ENCODE data around the gene LIPC. TPM values are rescaled to one million over a fixed set of nuclear protein-coding genes. Genes with fewer than 3 reads are reported as not detected.
A peak's percentile ranks its signal among the peaks of the same experiment; 100 is the strongest.

LIPC gene
- total and polyA plus RNA-seq, 10 of the 15 experiments (the other 5 are each of a cell fraction or from before 2014, with no cell fraction given) = 0.06 to 0.31 (median 0.16) TPM; not detected in 1

DNA sequence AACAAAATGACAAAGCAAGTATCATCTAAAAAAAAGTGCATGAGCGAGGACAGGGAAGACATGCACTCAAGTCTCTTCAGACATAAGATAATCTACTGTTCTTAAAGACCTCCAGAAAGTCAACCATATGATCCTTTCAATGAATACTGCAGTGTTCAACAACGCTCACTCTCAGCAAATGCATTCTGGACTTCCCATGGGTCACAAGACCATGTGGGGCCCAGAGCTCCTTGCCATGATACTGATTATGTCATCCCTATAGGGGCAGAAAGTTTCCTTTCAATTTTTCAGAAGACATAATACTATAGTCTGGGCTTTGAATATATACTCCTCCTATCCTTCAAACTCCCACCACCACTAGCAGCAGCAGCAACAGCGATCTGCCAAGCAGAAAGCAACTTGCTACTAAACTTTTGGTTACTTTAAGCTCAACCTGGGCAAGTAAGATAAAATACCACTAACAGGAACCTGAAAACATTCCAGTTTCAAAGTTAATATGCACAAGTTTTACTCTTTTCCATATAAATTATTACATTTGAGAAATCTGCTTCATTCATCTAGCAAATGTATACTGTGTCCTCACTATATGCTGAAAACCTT lies 174.2 kb downstream of the LIPC start:
- SMC1A ChIA-PET (ENCODE audit: uncharacterized antibody, unreplicated experiment) = interaction anchor here (1.0 kb wide), 1 partner anchor 164 kb away, joined by 3 read pairs; no protein-coding TSS in a partner anchor
- CTCF ChIA-PET = no interaction called here
- Histone ChIP-seq H3K36me3 (ENCODE audit: control insufficient read depth in 2 of 2, insufficient read depth in 2 of 2, low read length in 1 of 2) (peaks cover 1 to 24% of the 10 kb centered on the region in 2 experiments; a peak in 3 of 4 replicates), H4K20me1 (ENCODE audit: control insufficient read depth, insufficient read depth) (no peaks in the 10 kb centered on the region), H3K27me3 (replicated peaks in 1 of 2; ENCODE audit: control insufficient read depth in 2 of 2, insufficient read depth in 2 of 2, low read length in 1 of 2) (no peaks in the 10 kb centered on the region), H3K4me3 (no peak overlapping the region), H3K4me1 (ENCODE audit: control insufficient read depth, insufficient read depth, low read length) (no peaks in the 10 kb centered on the region), H3K9me3 (replicated peaks; ENCODE audit: control insufficient read depth, insufficient read depth, low read length) (no peaks in the 10 kb centered on the region), H3K9ac (ENCODE audit: control insufficient read depth, insufficient read depth, low read length) (no peak overlapping the region), H3K79me2 (ENCODE audit: control insufficient read depth, insufficient read depth, low read length) (no peaks in the 10 kb centered on the region), H2AFZ (ENCODE audit: control insufficient read depth, low read depth, low read length) (no peak overlapping the region), H3K4me2 (ENCODE audit: control insufficient read depth, insufficient read depth) (no peak overlapping the region), H3K27ac (ENCODE audit: control insufficient read depth, insufficient read depth) (no peak overlapping the region)
- no peak for FAIRE-seq
- no peak for ATAC-seq
- 90% methylated on average over 3 of the region's 3 CpGs for WGBS (ENCODE audit: insufficient coverage, insufficient replicate concordance, low lambda C conversion rate, missing lambda C conversion rate)
- TF ChIP-seq ATF7 (IDR thresholded peaks at IDR 0.05; ENCODE audit: low read depth) (0 out of 2 replicates have a peak, but pooled peaks have one; percentile 17), KAT2A (conservative IDR thresholded peaks at IDR 0.05; ENCODE audit: control insufficient read depth, low read depth, low read length) (no peak)
- DNase-seq (ENCODE audit: low read depth, low spot score) = no peak
- RAD21 ChIA-PET (ENCODE audit: unreplicated experiment) = no interaction called here
- in situ Hi-C loops (cut with MboI) (no loop called here), intact Hi-C loops (cut with micrococcal nuclease; ENCODE audit: unreplicated experiment) (no loop called here)
- POLR2A ChIA-PET = no interaction called here
- BruUV-seq (replicated peaks) = no TSS peak

- CTCF ChIA-PET = interaction anchor here (0.6 kb wide), 1 partner anchor 215 kb away, joined by 3 read pairs; no protein-coding TSS in a partner anchor
- no peak overlapping the region for H3K4me3 ChIP-seq
- no peak for TF ChIP-seq CTCF (IDR thresholded peaks at IDR 0.05 in 2 of 3, conservative IDR thresholded peaks at IDR 0.05 in 1 of 3; ENCODE audit: control insufficient read depth in 2 of 3, extremely low read depth in 1 of 3, insufficient read depth in 1 of 3, low read depth in 3 of 3, low read length in 3 of 3)
- TF ChIP-seq YBX1 (IDR thresholded peaks at IDR 0.05) = no peak
- TF ChIP-seq PML (IDR thresholded peaks at IDR 0.05; ENCODE audit: low read length) = no peak
- no peak for TF ChIP-seq ATF3 (IDR thresholded peaks at IDR 0.05; ENCODE audit: borderline replicate concordance, extremely low read depth, low read depth, low read length)
- TF ChIP-seq, protein P1, sequence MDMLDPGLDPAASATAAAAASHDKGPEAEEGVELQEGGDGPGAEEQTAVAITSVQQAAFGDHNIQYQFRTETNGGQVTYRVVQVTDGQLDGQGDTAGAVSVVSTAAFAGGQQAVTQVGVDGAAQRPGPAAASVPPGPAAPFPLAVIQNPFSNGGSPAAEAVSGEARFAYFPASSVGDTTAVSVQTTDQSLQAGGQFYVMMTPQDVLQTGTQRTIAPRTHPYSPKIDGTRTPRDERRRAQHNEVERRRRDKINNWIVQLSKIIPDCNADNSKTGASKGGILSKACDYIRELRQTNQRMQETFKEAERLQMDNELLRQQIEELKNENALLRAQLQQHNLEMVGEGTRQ (IDR thresholded peaks at IDR 0.05; ENCODE audit: borderline replicate concordance, low read depth, low read length) = no peak
- no peak for TF ChIP-seq PKNOX1 (IDR thresholded peaks at IDR 0.05)
- TF ChIP-seq PAX8 (IDR thresholded peaks at IDR 0.05) = no peak
- TF ChIP-seq KLF5 (IDR thresholded peaks at IDR 0.05; ENCODE audit: partially characterized antibody) = no peak
- no peak for TF ChIP-seq TCF3 (IDR thresholded peaks at IDR 0.05; ENCODE audit: borderline replicate concordance, insufficient read depth, low read depth, low read length)
- TF ChIP-seq SMC3 (IDR thresholded peaks at IDR 0.05; ENCODE audit: borderline replicate concordance, low read length) = no peak
- no peak for TF ChIP-seq IKZF2 (IDR thresholded peaks at IDR 0.05)
Observed at GRCh38 chr15:58606577-58607080, 174.8 kb downstream of the LIPC start.

More at GRCh38 chr15:58606577-58607080, 174.8 kb downstream of the LIPC start:
- no TSS peak for BruUV-seq (replicated peaks)
- in situ Hi-C loops (cut with MboI) = no loop called here
- intact Hi-C loops (cut with micrococcal nuclease; ENCODE audit: unreplicated experiment) = no loop called here
- Histone ChIP-seq H3K27me3 (replicated peaks in 1 of 2; ENCODE audit: control insufficient read depth in 2 of 2, insufficient read depth in 2 of 2, low read length in 1 of 2) (no peaks in the 10 kb centered on the region), H3K27ac (ENCODE audit: control insufficient read depth, insufficient read depth) (no peak overlapping the region), H3K9me3 (replicated peaks; ENCODE audit: control insufficient read depth, insufficient read depth, low read length) (no peaks in the 10 kb centered on the region), H3K9ac (ENCODE audit: control insufficient read depth, insufficient read depth, low read length) (no peak overlapping the region), H3K4me2 (ENCODE audit: control insufficient read depth, insufficient read depth) (no peak overlapping the region), H2AFZ (ENCODE audit: control insufficient read depth, low read depth, low read length) (no peak overlapping the region), H4K20me1 (ENCODE audit: control insufficient read depth, insufficient read depth) (no peaks in the 10 kb centered on the region), H3K79me2 (ENCODE audit: control insufficient read depth, insufficient read depth, low read length) (no peaks in the 10 kb centered on the region), H3K4me1 (ENCODE audit: control insufficient read depth, insufficient read depth, low read length) (no peaks in the 10 kb centered on the region), H3K36me3 (ENCODE audit: control insufficient read depth in 2 of 2, insufficient read depth in 2 of 2, low read length in 1 of 2) (peaks cover 1 to 24% of the 10 kb centered on the region in 2 experiments; a peak in 3 of 4 replicates)
- DNase-seq (ENCODE audit: low read depth, low spot score) (no peak), FAIRE-seq (no peak), ATAC-seq (no peak)
- ChIA-PET POLR2A (no interaction called here), RAD21 (ENCODE audit: unreplicated experiment) (no interaction called here), SMC1A (ENCODE audit: uncharacterized antibody, unreplicated experiment) (no interaction called here)
- WGBS (ENCODE audit: insufficient coverage, insufficient replicate concordance, low lambda C conversion rate, missing lambda C conversion rate) = 100% methylated on average over 4 of the region's 4 CpGs

Measured in GM12878 (cell line).